Measurements from ENCODE around the gene SERPINA5. TPM values are rescaled to one million over a fixed set of nuclear protein-coding genes. Genes with fewer than 3 reads are reported as not detected.

The SERPINA5 gene
- total and polyA plus RNA-seq, 2 donors (not counting 1 experiment from before 2014, with no cell fraction given), result not detected

- H3K36me3 ChIP-seq (replicated peaks in 1 of 2; ENCODE audit: control extremely low read depth in 1 of 2, control insufficient read depth in 1 of 2, extremely low read depth in 1 of 2, insufficient read depth in 2 of 2, low read length in 1 of 2), result no peaks in the 10 kb centered on the region
- no peak for TF ChIP-seq EZH2 (IDR thresholded peaks at IDR 0.05; ENCODE audit: borderline replicate concordance, insufficient read depth, low read depth, low read length, poor library complexity, severe bottlenecking)
- H4K20me1 ChIP-seq (ENCODE audit: control insufficient read depth, insufficient read depth, low read length, poor library complexity, severe bottlenecking), result no peaks in the 10 kb centered on the region
- POLR2A ChIA-PET, result no interaction called here
- no peak overlapping the region for H3K9ac ChIP-seq (ENCODE audit: low read length)
- H3K79me2 ChIP-seq (ENCODE audit: control insufficient read depth, insufficient read depth, low read length), result no peaks in the 10 kb centered on the region
- no peak overlapping the region for H3K4me3 ChIP-seq (ENCODE audit: control extremely low read depth in 1 of 5, extremely low read depth in 1 of 5, insufficient read depth in 1 of 5, low read depth in 2 of 5, low read length in 4 of 5)
- no peak for DNase-seq
- intact Hi-C loops (cut with micrococcal nuclease), result no loop called here
- H3K4me1 ChIP-seq (ENCODE audit: control insufficient read depth in 2 of 2, insufficient read depth in 2 of 2, low read length in 2 of 2), result no peaks in the 10 kb centered on the region
- H3K27ac Mint-ChIP-seq, result no peak overlapping the region
- no peak overlapping the region for H3K4me2 ChIP-seq (replicated peaks; ENCODE audit: low read depth, low read length, poor library complexity, severe bottlenecking)
- H3K27me3 Mint-ChIP-seq, result peaks cover 9% of the 10 kb centered on the region
- CTCF ChIA-PET, result no interaction called here
- no peaks in the 10 kb centered on the region for H3K4me1 Mint-ChIP-seq
- no peaks in the 10 kb centered on the region for H3K9me3 Mint-ChIP-seq (ENCODE audit: insufficient read depth)
- peaks cover 0 to 20% (median 0%) of the 10 kb centered on the region in 3 donors for H3K9me3 ChIP-seq (ENCODE audit: control extremely low read depth in 1 of 3, control insufficient read depth in 2 of 3, insufficient read depth in 1 of 3, low read length in 2 of 3)
- H3K27ac ChIP-seq (ENCODE audit: low read length in 2 of 2), result no peak overlapping the region
- no peak overlapping the region for H2AFZ ChIP-seq (ENCODE audit: insufficient read depth, low read depth, low read length, poor library complexity, severe bottlenecking)
- 100% methylated on average over 1 of the region's 2 CpGs for WGBS (ENCODE audit: insufficient coverage)
- H3K4me3 Mint-ChIP-seq, result no peak overlapping the region
- H3K27me3 ChIP-seq (replicated peaks in 1 of 4; ENCODE audit: control extremely low read depth in 1 of 4, control insufficient read depth in 3 of 4, insufficient read depth in 4 of 4, low read length in 3 of 4), result no peaks in the 10 kb centered on the region
- ATAC-seq (ENCODE audit: low read depth), result no peak
Measured at GRCh38 chr14:94638339-94638738, 57.1 kb downstream of the SERPINA5 start.

- H3K27ac Mint-ChIP-seq, result no peak overlapping the region
- H3K27me3 Mint-ChIP-seq, result peaks cover 5% of the 10 kb centered on the region
- no peaks in the 10 kb centered on the region for H3K36me3 ChIP-seq (replicated peaks in 1 of 2; ENCODE audit: control extremely low read depth in 1 of 2, control insufficient read depth in 1 of 2, extremely low read depth in 1 of 2, insufficient read depth in 2 of 2, low read length in 1 of 2)
- no peak overlapping the region for H3K9ac ChIP-seq (ENCODE audit: low read length)
- H3K79me2 ChIP-seq (ENCODE audit: control insufficient read depth, insufficient read depth, low read length), result no peaks in the 10 kb centered on the region
- intact Hi-C loops (cut with micrococcal nuclease), result no loop called here
- no peaks in the 10 kb centered on the region for H3K27me3 ChIP-seq (replicated peaks in 1 of 4; ENCODE audit: control extremely low read depth in 1 of 4, control insufficient read depth in 3 of 4, insufficient read depth in 4 of 4, low read length in 3 of 4)
- no peak overlapping the region for H2AFZ ChIP-seq (ENCODE audit: insufficient read depth, low read depth, low read length, poor library complexity, severe bottlenecking)
- no peak for ATAC-seq (ENCODE audit: low read depth)
- no peak overlapping the region for H3K4me3 ChIP-seq (ENCODE audit: control extremely low read depth in 1 of 5, extremely low read depth in 1 of 5, insufficient read depth in 1 of 5, low read depth in 2 of 5, low read length in 4 of 5)
- H3K4me2 ChIP-seq (replicated peaks; ENCODE audit: low read depth, low read length, poor library complexity, severe bottlenecking), result no peak overlapping the region
- 88% methylated on average over 8 of the region's 11 CpGs for WGBS (ENCODE audit: insufficient coverage)
- no peak overlapping the region for H3K4me3 Mint-ChIP-seq
- H3K4me1 Mint-ChIP-seq, result no peaks in the 10 kb centered on the region
- H3K4me1 ChIP-seq (ENCODE audit: control insufficient read depth in 2 of 2, insufficient read depth in 2 of 2, low read length in 2 of 2), result no peaks in the 10 kb centered on the region
- H3K27ac ChIP-seq (ENCODE audit: low read length in 2 of 2), result no peak overlapping the region
- DNase-seq, result no peak
- POLR2A ChIA-PET, result no interaction called here
- CTCF ChIA-PET, result no interaction called here
- H3K9me3 Mint-ChIP-seq (ENCODE audit: insufficient read depth), result no peaks in the 10 kb centered on the region
- peaks cover 0 to 21% (median 0%) of the 10 kb centered on the region in 3 donors for H3K9me3 ChIP-seq (ENCODE audit: control extremely low read depth in 1 of 3, control insufficient read depth in 2 of 3, insufficient read depth in 1 of 3, low read length in 2 of 3)
- no peak for TF ChIP-seq EZH2 (IDR thresholded peaks at IDR 0.05; ENCODE audit: borderline replicate concordance, insufficient read depth, low read depth, low read length, poor library complexity, severe bottlenecking)
- no peak for TF ChIP-seq CTCF (IDR thresholded peaks at IDR 0.05)
- no peaks in the 10 kb centered on the region for H4K20me1 ChIP-seq (ENCODE audit: control insufficient read depth, insufficient read depth, low read length, poor library complexity, severe bottlenecking)
Measured at GRCh38 chr14:94638961-94639817, 58.0 kb downstream of the SERPINA5 start.
